A549 (cell line): Measurements from ENCODE around the gene F2RL1. TPM values are rescaled to one million over a fixed set of nuclear protein-coding genes. Genes with fewer than 3 reads are reported as not detected.

ENCODE experiments used
- ATAC-seq, 2 experiments: fragments of 200-7000 bp in 1 of 2; fragments of >200 bp in 1 of 2; cut with Nextera tagmentation in 1 of 2; cut with Tn5 transposase in 1 of 2; 3 replicates each; pipeline versions ENCODE4 v1.8.0 to v1.9.1; 2018 to 2020; ENCODE audit warnings: mild to moderate bottlenecking in 1 of 2, moderate library complexity in 1 of 2
- CTCF ChIA-PET: fragments of 300-600 bp; sonication (Branson Sonifier 250); formaldehyde crosslinking; extraction: SDS; loops from one replicate; lab custom pipeline; 2021; ENCODE audit warnings: antibody characterized with exemption, inconsistent platforms; lab: Yijun Ruan, JAX
- POLR2A ChIA-PET: fragments of 350-600 bp; formaldehyde crosslinking; extraction: SDS; loops from one replicate; lab custom pipeline; 2021; ENCODE audit warnings: antibody characterized with exemption, inconsistent platforms; lab: Yijun Ruan, JAX
- DNase-seq, 2 experiments: peaks; one replicate each; pipeline versions ENCODE4 v3.0.0 to v3.0.0-alpha.2; 2011 to 2016; ENCODE audit warnings: low read depth in 1 of 2, low spot score in 1 of 2
- FAIRE-seq: peaks from 2 replicates; lab custom pipeline; 2011; peaks lifted over from hg19 to GRCh38; lab: Jason Lieb, UNC
- H3K27ac ChIP-seq, 2 experiments: fragments of >200 bp; sonication (Bioruptor Twin); formaldehyde crosslinking; 3 replicates each; pipeline ENCODE4 v1.5.1; 2016 to 2017
- H3K4me1 ChIP-seq: fragments of >200 bp; sonication (Bioruptor Twin); formaldehyde crosslinking; 3 replicates; pipeline ENCODE4 v1.6.1; 2016
- H3K4me2 ChIP-seq: fragments of >200 bp; sonication (Bioruptor Twin); formaldehyde crosslinking; 3 replicates; pipeline ENCODE4 v1.6.1; 2016
- H3K4me3 ChIP-seq: fragments of >200 bp; sonication (Bioruptor Twin); formaldehyde crosslinking; 3 replicates; pipeline ENCODE4 v1.5.1; 2016
- H3K9me3 ChIP-seq: fragments of >200 bp; sonication (Bioruptor Twin); formaldehyde crosslinking; 3 replicates; pipeline ENCODE4 v1.6.1; 2016
- BCL3 ChIP-seq: fragments of >200 bp; sonication (Bioruptor Twin); formaldehyde crosslinking; IDR thresholded peaks from 3 replicates; pipeline ENCODE4 v1.6.1; 2016
- CBX2 ChIP-seq: fragments of 200-600 bp; sonication (generic); IDR thresholded peaks from 2 replicates; pipeline ENCODE4 v1.6.1; 2016; ENCODE audit warnings: low read depth, mild to moderate bottlenecking, borderline replicate concordance
- CBX8 ChIP-seq: fragments of 200-600 bp; sonication (generic); IDR thresholded peaks from 2 replicates; pipeline ENCODE4 v1.6.1; 2016
- CEBPB ChIP-seq, 2 experiments: fragments of >200 bp in 1 of 2; sonication (Bioruptor Twin) in 1 of 2; formaldehyde crosslinking in 1 of 2; IDR thresholded peaks; 2 replicates each; pipeline ENCODE4 v1.6.1; 2012 to 2016
- CHD2 ChIP-seq: fragments of 150-350 bp; IDR thresholded peaks from 2 replicates; pipeline ENCODE4 v1.6.1; 2014; ENCODE audit warnings: low read length; ENCODE audit not compliant: partially characterized antibody
- CHD4 ChIP-seq: fragments of 200-600 bp; sonication (generic); IDR thresholded peaks from 2 replicates; pipeline ENCODE4 v1.6.1; 2016; ENCODE audit warnings: antibody characterized with exemption, mild to moderate bottlenecking, borderline replicate concordance
- FOSL2 ChIP-seq, 2 experiments: fragments of 450-650 bp in 1 of 2; fragments of >200 bp in 1 of 2; sonication (Bioruptor Twin) in 1 of 2; formaldehyde crosslinking; IDR thresholded peaks; 2 replicates each; pipeline versions ENCODE4 v1.5.0 to v1.6.1; 2016 to 2020; ENCODE audit warnings: mild to moderate bottlenecking in 1 of 2, moderate library complexity in 1 of 2
- HDAC2 ChIP-seq: fragments of 200-600 bp; sonication (generic); IDR thresholded peaks from 2 replicates; pipeline ENCODE4 v1.6.1; 2016
- HEYL ChIP-seq: fragments of 250-450 bp; sonication (Bioruptor Pico); IDR thresholded peaks from 2 replicates; pipeline ENCODE4 v1.8.0; 2021; ENCODE audit warnings: mild to moderate bottlenecking, moderate library complexity
- JUNB ChIP-seq: fragments of >200 bp; sonication (Bioruptor Twin); formaldehyde crosslinking; IDR thresholded peaks from 2 replicates; pipeline ENCODE4 v1.6.1; 2016
- KDM5A ChIP-seq: fragments of 200-600 bp; sonication (generic); IDR thresholded peaks from 2 replicates; pipeline ENCODE4 v1.6.1; 2016; ENCODE audit warnings: antibody characterized with exemption, mild to moderate bottlenecking
- MYC ChIP-seq: IDR thresholded peaks from 2 replicates; pipeline ENCODE4 v1.6.1; 2012; ENCODE audit warnings: mild to moderate bottlenecking, inconsistent platforms, low read length, improper control_type of control experiment, borderline replicate concordance
- NFE2L2 ChIP-seq: fragments of 150-350 bp; conservative IDR thresholded peaks from 2 replicates; pipeline ENCODE4 v1.6.1; 2014; ENCODE audit warnings: low read length
- PHF8 ChIP-seq: fragments of 200-600 bp; sonication (generic); IDR thresholded peaks from 2 replicates; pipeline ENCODE4 v1.6.1; 2016; ENCODE audit warnings: low read depth, mild to moderate bottlenecking, antibody characterized with exemption, moderate library complexity, borderline replicate concordance
- RAD21 ChIP-seq, 2 experiments: fragments of >200 bp in 1 of 2; sonication (Bioruptor Twin) in 1 of 2; formaldehyde crosslinking in 1 of 2; IDR thresholded peaks in 1 of 2; conservative IDR thresholded peaks in 1 of 2; 2 replicates in 1 of 2; 3 replicates in 1 of 2; pipeline ENCODE4 v1.6.1; 2012 to 2018; ENCODE audit warnings: inconsistent platforms in 1 of 2
- RARB ChIP-seq: fragments of 250-450 bp; sonication (Bioruptor Pico); IDR thresholded peaks from 2 replicates; pipeline ENCODE4 v1.8.0; 2021; ENCODE audit warnings: mild to moderate bottlenecking, moderate library complexity
- RNF2 ChIP-seq: fragments of 200-600 bp; sonication (generic); IDR thresholded peaks from 2 replicates; pipeline ENCODE4 v1.6.1; 2016; ENCODE audit warnings: low read depth, mild to moderate bottlenecking, antibody characterized with exemption, moderate library complexity, borderline replicate concordance
- SMC3 ChIP-seq: fragments of >200 bp; sonication (Bioruptor Twin); formaldehyde crosslinking; IDR thresholded peaks from 3 replicates; pipeline ENCODE4 v1.6.1; 2018; ENCODE audit warnings: inconsistent platforms
- WGBS: methylation state at CpG from one replicate; pipeline ENCODE4 v1.1.6; 2017; ENCODE audit errors: missing lambda C conversion rate; 5-methylcytosine and 5-hydroxymethylcytosine counted together
- polyA plus RNA-seq, 4 experiments: library from polyadenylated mRNA; depleted of rRNA in 3 of 4; stranded (reverse); fragments of >200 nt; fragmentation: RNase III in 1 of 4; extraction: RNeasy Plus Mini Kit Qiagen cat#74134 plus additional on column Dnase treatment in 1 of 4; gene quantifications; 2 replicates in 3 of 4; 3 replicates in 1 of 4; pipeline ENCODE4 v1.2.3, GENCODE V29; 2011 to 2017
- TF ChIP-seq, protein P1 (sequence below): fragments of 150-350 bp; IDR thresholded peaks from 2 replicates; pipeline ENCODE4 v1.6.1; 2014; ENCODE audit warnings: low read depth, mild to moderate bottlenecking, low read length
- TF ChIP-seq, protein P2 (sequence below): IDR thresholded peaks from 2 replicates; pipeline ENCODE4 v1.6.1; 2012; ENCODE audit warnings: low read depth, borderline replicate concordance
- TF ChIP-seq, protein P3 (sequence below): IDR thresholded peaks from 2 replicates; pipeline ENCODE4 v1.6.1; 2012

The F2RL1 gene
- polyA plus RNA-seq, 2 of the 4 experiments (the other 2 are of a cell fraction) = 88.7 to 226 TPM

DNA sequence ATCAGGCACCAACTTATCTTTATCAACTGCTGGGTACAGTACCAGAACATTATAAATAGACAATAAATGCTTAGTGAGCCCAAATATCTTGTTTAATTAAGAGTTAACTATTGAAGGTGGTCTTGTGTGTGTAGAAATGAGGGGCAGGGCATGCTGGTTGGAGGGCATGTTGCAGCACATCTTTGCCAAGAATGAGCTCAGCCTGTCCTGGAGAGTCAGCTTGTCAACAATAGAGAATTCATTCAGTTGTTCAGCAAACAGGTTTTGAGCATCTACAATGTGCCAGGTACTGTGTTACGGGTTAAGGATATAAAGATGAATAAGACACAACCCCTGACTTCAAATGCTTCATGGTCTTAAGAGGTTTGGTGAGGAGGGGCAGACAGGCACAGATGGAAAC lies 19.2 kb upstream of the F2RL1 start:
- H3K9me3 ChIP-seq = no peaks in the 10 kb centered on the region
- no peak overlapping the region for H3K4me2 ChIP-seq
- FAIRE-seq = peak; percentile 18
- POLR2A ChIA-PET = interaction anchor here (0.6 to 2.5 kb wide), 4 partner anchors 11 to 489 kb away, joined by 3 to 11 read pairs (median 4); partner anchors contain the start of gene F2RL1
- no peak for ATAC-seq
- H3K27ac ChIP-seq = peak overlapping the region; percentile 90 to 98
- WGBS = 88% methylated on average over 1 of the region's 1 CpG
- CTCF ChIA-PET = interaction anchor here (1.1 to 3.6 kb wide), 5 partner anchors 9 to 693 kb away, joined by 3 to 18 read pairs (median 5); no protein-coding TSS in a partner anchor
- no peak for DNase-seq
- peaks cover 59% of the 10 kb centered on the region for H3K4me1 ChIP-seq
- no peak overlapping the region for H3K4me3 ChIP-seq
- TF ChIP-seq, protein P1, sequence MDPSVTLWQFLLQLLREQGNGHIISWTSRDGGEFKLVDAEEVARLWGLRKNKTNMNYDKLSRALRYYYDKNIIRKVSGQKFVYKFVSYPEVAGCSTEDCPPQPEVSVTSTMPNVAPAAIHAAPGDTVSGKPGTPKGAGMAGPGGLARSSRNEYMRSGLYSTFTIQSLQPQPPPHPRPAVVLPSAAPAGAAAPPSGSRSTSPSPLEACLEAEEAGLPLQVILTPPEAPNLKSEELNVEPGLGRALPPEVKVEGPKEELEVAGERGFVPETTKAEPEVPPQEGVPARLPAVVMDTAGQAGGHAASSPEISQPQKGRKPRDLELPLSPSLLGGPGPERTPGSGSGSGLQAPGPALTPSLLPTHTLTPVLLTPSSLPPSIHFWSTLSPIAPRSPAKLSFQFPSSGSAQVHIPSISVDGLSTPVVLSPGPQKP = no peak
- TF ChIP-seq, protein P2, sequence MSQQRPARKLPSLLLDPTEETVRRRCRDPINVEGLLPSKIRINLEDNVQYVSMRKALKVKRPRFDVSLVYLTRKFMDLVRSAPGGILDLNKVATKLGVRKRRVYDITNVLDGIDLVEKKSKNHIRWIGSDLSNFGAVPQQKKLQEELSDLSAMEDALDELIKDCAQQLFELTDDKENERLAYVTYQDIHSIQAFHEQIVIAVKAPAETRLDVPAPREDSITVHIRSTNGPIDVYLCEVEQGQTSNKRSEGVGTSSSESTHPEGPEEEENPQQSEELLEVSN = no peak
- TF ChIP-seq KDM5A (no peak), PHF8 (no peak), JUNB (no peak), FOSL2 (IDR thresholded peaks at IDR 0.05) (no peak), FOSL2 (CRISPR knock-in tag; IDR thresholded peaks at IDR 0.05) (no peak), CBX2 (no peak), RARB (CRISPR knock-in tag) (no peak), MYC (no peak), HEYL (CRISPR knock-in tag) (no peak), RNF2 (no peak), RAD21 (conservative IDR thresholded peaks at IDR 0.05 in 1 of 2, IDR thresholded peaks at IDR 0.05 in 1 of 2) (no peak), SMC3 (no peak)

DNA sequence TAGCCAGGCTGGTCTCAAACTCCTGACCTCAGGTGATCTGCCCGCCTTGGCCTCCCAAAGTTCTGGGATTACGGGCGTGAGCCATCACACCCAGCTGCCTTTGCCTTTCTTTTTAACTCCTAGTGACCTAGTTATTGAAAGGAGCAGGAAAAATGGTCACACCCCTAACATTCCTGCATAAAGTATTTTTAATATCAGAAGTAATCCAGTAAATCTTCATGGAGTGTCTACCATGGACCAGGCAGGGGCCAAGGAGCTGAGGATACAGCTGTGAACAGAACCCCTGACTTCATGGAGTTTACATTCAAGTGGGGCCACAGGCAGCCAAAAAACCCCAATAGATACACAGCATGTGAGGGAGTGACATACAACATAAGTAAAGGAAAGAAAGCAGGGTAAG lies 18.3 kb upstream of the F2RL1 start:
- H3K27ac ChIP-seq = peak overlapping the region; percentile 90 to 98
- H3K4me1 ChIP-seq = peaks cover 60% of the 10 kb centered on the region
- DNase-seq (no peak), FAIRE-seq (no peak), ATAC-seq (no peak)
- CTCF ChIA-PET = interaction anchor here (1.1 to 3.6 kb wide), 4 partner anchors 9 to 692 kb away, joined by 3 to 18 read pairs (median 8); no protein-coding TSS in a partner anchor
- TF ChIP-seq HDAC2 (no peak), CBX8 (no peak), NFE2L2 (no peak), CEBPB (IDR thresholded peaks at IDR 0.05) (no peak), BCL3 (no peak), CHD4 (no peak), RAD21 (conservative IDR thresholded peaks at IDR 0.05 in 1 of 2, IDR thresholded peaks at IDR 0.05 in 1 of 2) (no peak), RARB (CRISPR knock-in tag) (no peak), HEYL (CRISPR knock-in tag) (no peak), RNF2 (no peak), CHD2 (no peak), CBX2 (no peak)
- TF ChIP-seq, protein P3, sequence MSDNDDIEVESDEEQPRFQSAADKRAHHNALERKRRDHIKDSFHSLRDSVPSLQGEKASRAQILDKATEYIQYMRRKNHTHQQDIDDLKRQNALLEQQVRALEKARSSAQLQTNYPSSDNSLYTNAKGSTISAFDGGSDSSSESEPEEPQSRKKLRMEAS = no peak
- no peak overlapping the region for H3K4me3 ChIP-seq
- H3K4me2 ChIP-seq = peak overlapping the region; percentile 43
- WGBS = 98% methylated on average over 3 of the region's 3 CpGs
- no peaks in the 10 kb centered on the region for H3K9me3 ChIP-seq
- POLR2A ChIA-PET = interaction anchor here (0.8 to 3.4 kb wide), 5 partner anchors 9 to 37 kb away, joined by 3 to 27 read pairs (median 3); partner anchors contain the start of gene F2RL1
